Measurements from ENCODE around the gene HSPG2. TPM values are rescaled to one million over a fixed set of nuclear protein-coding genes. Genes with fewer than 3 reads are reported as not detected.
A peak's percentile ranks its signal among the peaks of the same experiment; 100 is the strongest.

HSPG2 gene
- total RNA-seq, 6 experiments from 2014 or later = 275 to 430 (median 297) TPM

DNA sequence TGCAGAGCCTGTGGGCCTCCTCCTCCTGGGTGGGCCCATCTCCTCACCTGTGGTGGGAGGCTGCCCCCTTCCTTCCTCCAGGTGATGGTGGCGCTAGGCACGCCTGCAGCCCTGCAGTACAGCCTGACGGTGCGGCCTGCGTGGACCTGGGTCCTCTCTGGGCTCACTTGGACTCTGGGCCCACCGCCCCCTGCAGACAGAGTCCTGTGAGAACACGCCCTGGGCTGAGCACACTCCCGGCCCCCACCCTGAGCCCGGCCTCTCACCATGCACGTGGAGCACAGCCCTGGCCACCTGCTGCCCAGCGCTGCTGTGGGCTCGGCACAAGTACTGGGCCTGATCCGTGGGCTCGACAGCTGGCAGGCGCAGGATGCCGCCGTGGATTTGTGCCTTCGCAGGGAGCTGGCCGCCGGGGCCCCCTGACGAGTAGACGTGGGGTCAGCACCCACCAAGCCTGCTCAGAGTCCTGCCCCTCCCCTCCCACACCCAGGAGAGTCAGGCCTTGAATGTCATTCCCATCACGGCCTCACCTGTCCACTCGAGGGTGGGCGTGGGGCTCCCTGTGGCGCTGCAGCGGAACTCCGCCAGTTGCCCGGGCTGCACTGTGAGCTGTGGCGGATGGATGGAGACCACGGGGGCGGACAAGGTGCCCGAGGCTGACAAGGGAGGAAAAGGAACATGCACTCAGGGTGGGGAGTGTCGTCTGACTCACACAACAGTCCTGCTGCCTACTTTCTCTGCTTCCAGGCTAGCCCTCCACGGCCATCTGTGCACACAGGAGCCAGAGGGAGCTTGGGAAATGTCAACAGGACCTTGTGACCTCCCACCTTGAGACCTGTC, 81.6 kb downstream of the HSPG2 start:
- Mint-ChIP-seq H3K4me3 (no peak overlapping the region), H3K36me3 (ENCODE audit: low read depth) (peaks cover 32% of the 10 kb centered on the region), H3K27ac (peak overlapping the region; percentile 29), H3K27me3 (ENCODE audit: insufficient read depth) (peaks cover 30% of the 10 kb centered on the region), H3K4me1 (ENCODE audit: low read depth) (peaks cover 18% of the 10 kb centered on the region), H3K9me3 (no peaks in the 10 kb centered on the region; the same call in 1 of the 2 replicates)
- TF ChIP-seq, protein P1, sequence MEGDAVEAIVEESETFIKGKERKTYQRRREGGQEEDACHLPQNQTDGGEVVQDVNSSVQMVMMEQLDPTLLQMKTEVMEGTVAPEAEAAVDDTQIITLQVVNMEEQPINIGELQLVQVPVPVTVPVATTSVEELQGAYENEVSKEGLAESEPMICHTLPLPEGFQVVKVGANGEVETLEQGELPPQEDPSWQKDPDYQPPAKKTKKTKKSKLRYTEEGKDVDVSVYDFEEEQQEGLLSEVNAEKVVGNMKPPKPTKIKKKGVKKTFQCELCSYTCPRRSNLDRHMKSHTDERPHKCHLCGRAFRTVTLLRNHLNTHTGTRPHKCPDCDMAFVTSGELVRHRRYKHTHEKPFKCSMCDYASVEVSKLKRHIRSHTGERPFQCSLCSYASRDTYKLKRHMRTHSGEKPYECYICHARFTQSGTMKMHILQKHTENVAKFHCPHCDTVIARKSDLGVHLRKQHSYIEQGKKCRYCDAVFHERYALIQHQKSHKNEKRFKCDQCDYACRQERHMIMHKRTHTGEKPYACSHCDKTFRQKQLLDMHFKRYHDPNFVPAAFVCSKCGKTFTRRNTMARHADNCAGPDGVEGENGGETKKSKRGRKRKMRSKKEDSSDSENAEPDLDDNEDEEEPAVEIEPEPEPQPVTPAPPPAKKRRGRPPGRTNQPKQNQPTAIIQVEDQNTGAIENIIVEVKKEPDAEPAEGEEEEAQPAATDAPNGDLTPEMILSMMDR (IDR thresholded peaks at IDR 0.05) = no peak
- no peak for DNase-seq

DNA sequence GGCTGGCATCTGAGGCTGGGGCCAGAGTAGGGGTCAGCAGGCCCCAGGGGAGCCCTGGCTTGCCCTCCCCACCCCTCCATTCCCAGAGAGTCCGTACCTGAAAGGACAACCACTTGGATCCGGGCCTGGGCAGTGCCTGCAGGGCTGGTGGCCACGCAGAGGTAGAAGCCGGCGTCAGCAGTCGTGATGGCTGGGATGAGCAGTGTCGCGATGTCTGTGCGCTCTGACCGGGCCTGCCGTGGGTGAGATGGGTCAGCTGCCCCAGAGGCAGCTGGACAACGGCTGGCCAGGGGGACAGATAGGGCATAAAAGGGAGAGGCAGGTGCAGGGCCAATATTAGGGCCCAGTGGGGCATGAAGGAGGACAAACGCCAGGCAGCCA, 82.4 kb downstream of the HSPG2 start:
- Mint-ChIP-seq H3K27me3 (ENCODE audit: insufficient read depth) (peaks cover 30% of the 10 kb centered on the region), H3K9me3 (no peaks in the 10 kb centered on the region; the same call in 1 of the 2 replicates), H3K4me1 (ENCODE audit: low read depth) (peaks cover 18% of the 10 kb centered on the region), H3K27ac (no peak overlapping the region), H3K4me3 (no peak overlapping the region), H3K36me3 (ENCODE audit: low read depth) (peaks cover 32% of the 10 kb centered on the region)
- TF ChIP-seq, protein P1 (IDR thresholded peaks at IDR 0.05) = no peak
- DNase-seq = no peak

DNA sequence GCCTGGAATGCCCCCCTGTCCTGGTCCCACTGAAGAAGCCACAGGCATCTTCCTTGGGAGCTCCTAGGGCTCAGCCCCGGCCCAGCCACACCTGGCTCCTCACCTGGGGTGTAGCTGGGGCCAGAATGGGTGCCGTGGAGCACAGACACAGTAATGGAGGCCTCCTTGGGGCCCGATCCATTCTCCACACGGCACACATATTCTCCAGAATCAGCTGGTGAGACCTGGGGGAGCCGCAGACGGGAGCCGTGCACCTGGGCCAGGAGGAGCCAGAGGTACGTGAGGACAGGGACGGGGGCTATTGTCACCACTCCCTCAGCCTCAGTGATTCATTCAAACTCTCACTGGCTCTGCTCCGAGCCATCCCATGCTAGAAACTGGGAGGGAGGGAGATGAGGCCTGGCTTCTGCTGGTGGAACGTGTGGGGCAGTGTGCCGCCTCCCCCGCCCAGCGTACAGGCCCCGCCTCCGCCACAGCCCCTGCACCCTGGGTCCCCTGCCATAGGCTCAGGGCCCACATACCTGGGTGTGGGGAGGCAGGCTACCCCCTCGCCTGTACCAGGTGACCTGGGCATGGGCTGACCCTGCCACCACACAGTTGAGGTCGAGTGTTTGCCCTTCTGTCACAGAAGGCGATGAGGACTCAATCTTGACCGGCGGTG, 82.9 kb downstream of the HSPG2 start:
- TF ChIP-seq, protein P1 (IDR thresholded peaks at IDR 0.05) = no peak
- Mint-ChIP-seq H3K27me3 (ENCODE audit: insufficient read depth) (peaks cover 26% of the 10 kb centered on the region), H3K27ac (no peak overlapping the region), H3K4me1 (ENCODE audit: low read depth) (peaks cover 18% of the 10 kb centered on the region), H3K36me3 (ENCODE audit: low read depth) (peaks cover 33% of the 10 kb centered on the region), H3K4me3 (no peak overlapping the region), H3K9me3 (no peaks in the 10 kb centered on the region; the same call in 1 of the 2 replicates)
- no peak for DNase-seq

DNA sequence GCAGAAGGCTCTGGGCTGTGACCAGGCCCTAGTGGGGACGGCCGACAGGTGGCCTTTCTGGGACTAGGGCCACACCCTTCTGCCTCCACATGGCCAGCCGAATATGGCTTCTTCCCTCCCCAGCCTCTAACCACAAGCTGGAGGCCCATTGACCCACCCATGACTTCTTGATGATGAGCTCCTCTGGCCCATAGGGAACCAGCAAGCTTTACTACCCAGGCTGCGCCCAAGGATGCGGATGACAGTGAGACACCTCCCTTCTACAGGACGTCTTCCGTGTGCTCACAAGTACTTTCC, 84.0 kb downstream of the HSPG2 start:
- Mint-ChIP-seq H3K4me3 (no peak overlapping the region), H3K9me3 (no peaks in the 10 kb centered on the region; the same call in 1 of the 2 replicates), H3K36me3 (ENCODE audit: low read depth) (peaks cover 27% of the 10 kb centered on the region), H3K27me3 (ENCODE audit: insufficient read depth) (peaks cover 18% of the 10 kb centered on the region), H3K4me1 (ENCODE audit: low read depth) (peaks cover 12% of the 10 kb centered on the region), H3K27ac (no peak overlapping the region)
- no peak for DNase-seq
- TF ChIP-seq, protein P1 (IDR thresholded peaks at IDR 0.05) = no peak

DNA sequence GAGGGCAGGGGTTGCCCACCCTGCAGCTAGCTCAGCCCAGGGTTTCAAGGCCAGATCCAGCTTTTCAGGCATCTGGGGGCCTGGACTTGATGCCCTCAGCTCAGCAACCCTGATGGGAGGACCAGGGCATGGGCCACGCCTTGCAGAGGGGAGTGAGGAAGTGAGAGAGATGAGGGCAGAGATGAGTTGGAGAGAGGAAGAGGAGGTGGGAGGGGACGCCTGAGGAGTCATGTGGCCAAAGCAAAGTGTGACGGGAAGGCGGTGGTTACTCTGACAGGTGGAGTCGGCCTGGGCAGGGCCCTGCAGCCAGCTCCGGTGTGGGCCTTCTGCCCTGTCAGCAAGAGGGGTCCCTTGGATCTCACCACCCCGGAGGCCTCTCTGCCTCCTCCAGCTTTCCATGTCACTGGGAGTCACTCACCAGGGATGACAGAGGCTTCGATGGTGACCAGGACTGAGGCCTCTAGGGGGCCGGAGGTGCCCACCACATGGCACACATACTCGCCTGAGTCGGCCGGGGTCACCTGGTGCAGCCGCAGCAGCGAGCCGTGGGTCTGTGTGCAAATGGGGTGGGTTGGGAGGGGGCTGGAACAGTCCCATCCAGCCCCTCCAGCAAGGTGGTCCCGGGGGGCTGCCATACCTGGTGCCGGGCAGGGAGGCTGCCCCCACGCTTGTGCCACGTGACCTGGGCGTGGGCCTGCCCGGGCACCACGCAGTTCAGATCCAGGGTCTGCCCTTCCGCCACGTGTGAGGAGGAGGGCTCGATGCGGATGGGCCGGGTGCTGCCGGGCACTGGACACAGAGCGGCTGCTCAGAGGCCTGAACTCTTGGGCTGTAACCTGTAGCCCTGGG, 84.6 kb downstream of the HSPG2 start:
- Mint-ChIP-seq H3K9me3 (no peaks in the 10 kb centered on the region), H3K36me3 (ENCODE audit: low read depth) (peaks cover 26% of the 10 kb centered on the region), H3K27me3 (ENCODE audit: insufficient read depth) (peaks cover 14% of the 10 kb centered on the region), H3K4me3 (no peak overlapping the region), H3K27ac (no peak overlapping the region), H3K4me1 (ENCODE audit: low read depth) (peaks cover 7% of the 10 kb centered on the region)
- TF ChIP-seq, protein P1 (IDR thresholded peaks at IDR 0.05) = no peak
- DNase-seq = no peak

Data from HFFc6 (cell line).